ENCODE measurements around the gene OBP2A.

- no peak for TF ChIP-seq POLR2A (IDR thresholded peaks at IDR 0.05)
- TF ChIP-seq CTCF (IDR thresholded peaks at IDR 0.05): no peak
These were observed 43.1 kb downstream of the OBP2A start for GRCh38 chr9:135588886-135589595.

Data from Peyer's patch (tissue), 4 donors.